HEK293 (cell line): Measurements from ENCODE around the gene RPP38.

Experiments used
- CTCF ChIA-PET: fragments of 350-600 bp; formaldehyde crosslinking; extraction: SDS; loops from one replicate; lab custom pipeline; 2021; ENCODE audit warnings: antibody characterized with exemption; lab: Yijun Ruan, JAX
- POLR2A ChIA-PET: fragments of 300-600 bp; formaldehyde crosslinking; extraction: SDS; loops from one replicate; lab custom pipeline; 2020; ENCODE audit warnings: antibody characterized with exemption, inconsistent platforms; lab: Yijun Ruan, JAX
- H3K27ac ChIP-seq: fragments of 200-500 bp; sonication (Bioruptor generic); 2 replicates; pipeline ENCODE4 v1.5.1; 2014; ENCODE audit warnings: low read depth, low read length, control low read depth, inconsistent platforms; ENCODE audit errors: extremely low read depth
- H3K36me3 ChIP-seq, 2 experiments: fragments of 200-500 bp in 1 of 2; sonication (Bioruptor generic) in 1 of 2; 1 replicate in 1 of 2; 2 replicates in 1 of 2; pipeline ENCODE4 v1.5.1; 2014 to 2017; ENCODE audit warnings: inconsistent platforms in 2 of 2, low read length in 2 of 2; ENCODE audit not compliant: control insufficient read depth in 2 of 2, insufficient read depth in 1 of 2
- H3K4me1 ChIP-seq: fragments of 200-500 bp; sonication (Bioruptor generic); 2 replicates; pipeline ENCODE4 v1.5.1; 2014; ENCODE audit warnings: mild to moderate bottlenecking, low read length, inconsistent platforms; ENCODE audit not compliant: control insufficient read depth, insufficient read depth
- H3K4me3 ChIP-seq: 2 replicates; pipeline ENCODE4 v1.5.1; 2011; ENCODE audit warnings: low read depth, mild to moderate bottlenecking, control low read depth, low read length, moderate library complexity
- H3K9me3 ChIP-seq: fragments of 200-500 bp; sonication (Bioruptor generic); 2 replicates; pipeline ENCODE4 v1.5.1; 2014; ENCODE audit warnings: low read depth, low read length, inconsistent platforms; ENCODE audit not compliant: control insufficient read depth, insufficient read depth
- EGR2 ChIP-seq: fragments of 450-650 bp; formaldehyde crosslinking; IDR thresholded peaks from 2 replicates; pipeline ENCODE4 v1.5.1; 2016; ENCODE audit warnings: low read depth, missing biosample characterization, missing genetic modification characterization
- GFI1B ChIP-seq: fragments of 450-650 bp; formaldehyde crosslinking; IDR thresholded peaks from 2 replicates; pipeline ENCODE4 v1.5.1; 2016; ENCODE audit warnings: missing biosample characterization, missing genetic modification characterization
- GLIS2 ChIP-seq: fragments of 450-650 bp; formaldehyde crosslinking; IDR thresholded peaks from 2 replicates; pipeline ENCODE4 v1.5.1; 2016; ENCODE audit warnings: missing biosample characterization, missing genetic modification characterization
- HOXC10 ChIP-seq: sonication (generic); formaldehyde crosslinking; IDR thresholded peaks from 2 replicates; pipeline ENCODE4 v1.8.1; 2023; ENCODE audit warnings: mild to moderate bottlenecking, missing genetic modification reagents
- HOXD13 ChIP-seq: sonication (generic); formaldehyde crosslinking; IDR thresholded peaks from 2 replicates; pipeline ENCODE4 v1.8.0; 2022; ENCODE audit warnings: missing genetic modification reagents, borderline replicate concordance
- KLF7 ChIP-seq: fragments of 450-650 bp; formaldehyde crosslinking; IDR thresholded peaks from 2 replicates; pipeline ENCODE4 v1.5.1; 2016; ENCODE audit warnings: missing biosample characterization, missing genetic modification characterization, borderline replicate concordance
- MZF1 ChIP-seq: fragments of 450-650 bp; formaldehyde crosslinking; IDR thresholded peaks from 2 replicates; pipeline ENCODE4 v1.5.1; 2017; ENCODE audit warnings: missing biosample characterization, missing genetic modification characterization, borderline replicate concordance
- SETDB1 ChIP-seq: IDR thresholded peaks from one replicate; pipeline ENCODE4 v1.6.1; 2017; ENCODE audit warnings: mild to moderate bottlenecking, low read length, moderate library complexity, mixed read lengths; ENCODE audit not compliant: insufficient read length
- SP7 ChIP-seq: fragments of 450-650 bp; formaldehyde crosslinking; IDR thresholded peaks from 2 replicates; pipeline ENCODE4 v1.5.1; 2016; ENCODE audit warnings: missing biosample characterization, missing genetic modification characterization
- ZNF133 ChIP-seq: fragments of 450-650 bp; formaldehyde crosslinking; IDR thresholded peaks from 2 replicates; pipeline ENCODE4 v1.5.1; 2016; ENCODE audit warnings: missing biosample characterization, missing genetic modification characterization
- ZNF155 ChIP-seq: fragments of 450-650 bp; formaldehyde crosslinking; IDR thresholded peaks from 2 replicates; pipeline ENCODE4 v1.5.1; 2016; ENCODE audit warnings: missing biosample characterization, missing genetic modification characterization
- ZNF184 ChIP-seq: fragments of 450-650 bp; IDR thresholded peaks from 2 replicates; pipeline ENCODE4 v1.5.1; 2018; ENCODE audit warnings: missing biosample characterization, mild to moderate bottlenecking, missing genetic modification characterization
- ZNF223 ChIP-seq: fragments of 450-650 bp; formaldehyde crosslinking; IDR thresholded peaks from 2 replicates; pipeline ENCODE4 v1.5.1; 2016; ENCODE audit warnings: missing biosample characterization, missing genetic modification characterization
- ZNF391 ChIP-seq: fragments of 450-650 bp; formaldehyde crosslinking; IDR thresholded peaks from 2 replicates; pipeline ENCODE4 v1.5.1; 2016; ENCODE audit warnings: low read depth, missing biosample characterization, missing genetic modification characterization, borderline replicate concordance
- ZNF404 ChIP-seq: fragments of 450-650 bp; formaldehyde crosslinking; IDR thresholded peaks from 2 replicates; pipeline ENCODE4 v1.5.1; 2017; ENCODE audit warnings: missing biosample characterization, missing genetic modification characterization
- ZNF510 ChIP-seq: fragments of 450-650 bp; formaldehyde crosslinking; IDR thresholded peaks from 2 replicates; pipeline ENCODE4 v1.5.1; 2018; ENCODE audit warnings: mild to moderate bottlenecking, missing genetic modification characterization, missing biosample characterization; ENCODE audit not compliant: insufficient replicate concordance
- ZNF530 ChIP-seq: fragments of 450-650 bp; formaldehyde crosslinking; IDR thresholded peaks from 2 replicates; pipeline ENCODE4 v1.5.1; 2016; ENCODE audit warnings: low read depth, missing biosample characterization, missing genetic modification characterization
- ZNF544 ChIP-seq: fragments of 450-650 bp; formaldehyde crosslinking; IDR thresholded peaks from 2 replicates; pipeline ENCODE4 v1.5.0; 2017; ENCODE audit warnings: missing biosample characterization, missing genetic modification characterization
- ZNF548 ChIP-seq: fragments of 450-650 bp; formaldehyde crosslinking; IDR thresholded peaks from 2 replicates; pipeline ENCODE4 v1.5.1; 2016; ENCODE audit warnings: missing biosample characterization, missing genetic modification characterization
- ZNF558 ChIP-seq: fragments of 450-650 bp; formaldehyde crosslinking; IDR thresholded peaks from 2 replicates; pipeline ENCODE4 v1.5.1; 2016; ENCODE audit warnings: missing biosample characterization, missing genetic modification characterization
- ZNF585B ChIP-seq: fragments of 450-650 bp; formaldehyde crosslinking; IDR thresholded peaks from 2 replicates; pipeline ENCODE4 v1.5.1; 2016; ENCODE audit warnings: missing biosample characterization, missing genetic modification characterization
- ZNF677 ChIP-seq: fragments of 450-650 bp; IDR thresholded peaks from 2 replicates; pipeline ENCODE4 v1.5.0; 2018; ENCODE audit warnings: missing biosample characterization, mild to moderate bottlenecking, missing genetic modification characterization, moderate library complexity
- ZNF701 ChIP-seq: fragments of 450-650 bp; formaldehyde crosslinking; IDR thresholded peaks from 2 replicates; pipeline ENCODE4 v1.5.1; 2016; ENCODE audit warnings: missing biosample characterization, missing genetic modification characterization
- ZNF785 ChIP-seq: fragments of 450-650 bp; formaldehyde crosslinking; IDR thresholded peaks from 2 replicates; pipeline ENCODE4 v1.5.1; 2016; ENCODE audit warnings: missing biosample characterization, missing genetic modification characterization
- ZNF830 ChIP-seq: fragments of 450-650 bp; IDR thresholded peaks from 2 replicates; pipeline ENCODE4 v1.5.0; 2018; ENCODE audit warnings: missing biosample characterization, missing genetic modification characterization, low read depth, mild to moderate bottlenecking, moderate library complexity
- ZSCAN30 ChIP-seq: fragments of 450-650 bp; IDR thresholded peaks from 2 replicates; pipeline ENCODE4 v1.5.1; 2018; ENCODE audit warnings: missing biosample characterization, mild to moderate bottlenecking, missing genetic modification characterization, moderate library complexity
- TF ChIP-seq, protein P1 (sequence below): fragments of 450-650 bp; formaldehyde crosslinking; IDR thresholded peaks from 2 replicates; pipeline ENCODE4 v1.5.1; 2016; ENCODE audit warnings: missing biosample characterization, missing genetic modification characterization
- TF ChIP-seq, protein P2 (sequence below): fragments of 450-650 bp; formaldehyde crosslinking; IDR thresholded peaks from 2 replicates; pipeline ENCODE4 v1.5.1; 2017; ENCODE audit warnings: missing biosample characterization, missing genetic modification characterization
- TF ChIP-seq, protein P3 (sequence below): fragments of 450-650 bp; formaldehyde crosslinking; IDR thresholded peaks from 2 replicates; pipeline ENCODE4 v1.5.1; 2017; ENCODE audit warnings: missing biosample characterization, missing genetic modification characterization
- TF ChIP-seq, protein P4 (sequence below): fragments of 450-650 bp; formaldehyde crosslinking; optimal IDR thresholded peaks from 2 replicates; pipeline ENCODE3; 2016; ENCODE audit warnings: missing biosample characterization, mild to moderate bottlenecking, missing genetic modification characterization

Gene RPP38

DNA sequence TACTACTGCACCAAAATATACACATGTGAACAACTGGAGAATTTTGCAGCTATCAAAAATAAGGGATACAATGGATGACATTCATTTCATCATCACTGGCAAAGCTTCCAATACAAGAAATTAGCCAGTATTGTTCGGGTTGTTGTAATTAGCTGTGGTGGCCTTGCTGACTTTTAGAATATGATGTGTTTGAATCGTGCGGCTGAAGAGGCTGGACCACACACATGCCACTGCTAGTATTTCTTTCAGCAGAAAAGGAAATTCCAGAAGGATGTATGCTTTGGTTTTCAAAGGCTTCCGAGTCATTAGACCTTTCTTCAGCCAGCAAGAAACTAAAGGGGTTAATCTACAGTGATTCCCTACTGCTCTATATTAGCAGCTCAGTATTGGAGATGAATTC is 16.6 kb downstream of the RPP38 start:
- POLR2A ChIA-PET, result interaction anchor here (0.7 kb wide), 1 partner anchor 55 kb away, joined by 4 read pairs; the partner anchor contains the start of gene NMT2
- CTCF ChIA-PET, result interaction anchor here (0.8 to 1.0 kb wide), 2 partner anchors 8 to 15 kb away, joined by 3 to 4 read pairs; no protein-coding TSS in a partner anchor

DNA sequence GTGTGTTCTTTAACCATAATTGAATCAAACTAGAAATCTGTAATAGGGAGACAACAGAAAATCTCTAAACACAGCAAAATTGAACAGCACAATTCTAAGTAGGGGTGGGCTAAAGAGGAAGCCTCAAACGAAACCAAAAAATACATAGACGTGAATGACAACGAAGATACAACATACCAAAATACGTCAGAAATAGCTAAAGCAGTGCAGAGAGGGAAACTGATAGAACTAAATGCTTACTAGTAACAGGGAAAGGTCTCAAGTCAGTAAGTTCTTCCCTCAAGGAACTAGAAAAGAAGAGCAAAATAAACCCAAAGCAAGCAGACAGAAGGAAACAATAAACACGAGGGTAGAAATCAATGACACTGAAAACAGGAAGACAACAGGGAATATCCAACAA is 19.1 kb downstream of the RPP38 start:
- TF ChIP-seq ZNF677 (tag by site-specific recombination), result no peak
- TF ChIP-seq ZNF133 (tag by site-specific recombination), result peak; percentile 97
- peaks cover 14 to 68% of the 10 kb centered on the region in 2 experiments for H3K36me3 ChIP-seq
- no peaks in the 10 kb centered on the region for H3K9me3 ChIP-seq
- no peaks in the 10 kb centered on the region for H3K4me1 ChIP-seq
- CTCF ChIA-PET, result interaction anchor here (0.9 to 1.2 kb wide), 2 partner anchors 11 to 37 kb away, joined by 3 read pairs; no protein-coding TSS in a partner anchor
- POLR2A ChIA-PET, result no interaction called here
- no peak overlapping the region for H3K27ac ChIP-seq
- no peak overlapping the region for H3K4me3 ChIP-seq

More for the DNA sequence above, 16.6 kb downstream of the RPP38 start:
- no peaks in the 10 kb centered on the region for H3K4me1 ChIP-seq
- no peak overlapping the region for H3K27ac ChIP-seq
- peaks cover 26 to 65% of the 10 kb centered on the region in 2 experiments for H3K36me3 ChIP-seq
- TF ChIP-seq ZNF391 (tag by site-specific recombination), result no peak
- no peak for TF ChIP-seq ZNF155 (tag by site-specific recombination)
- no peak for TF ChIP-seq ZNF830 (tag by site-specific recombination)
- TF ChIP-seq ZNF585B, result no peak
- TF ChIP-seq HOXD13 (CRISPR knock-in tag), result no peak
- no peak for TF ChIP-seq ZNF785 (tag by site-specific recombination)
- no peak for TF ChIP-seq ZNF223 (tag by site-specific recombination)
- no peak overlapping the region for H3K4me3 ChIP-seq
- no peaks in the 10 kb centered on the region for H3K9me3 ChIP-seq

DNA sequence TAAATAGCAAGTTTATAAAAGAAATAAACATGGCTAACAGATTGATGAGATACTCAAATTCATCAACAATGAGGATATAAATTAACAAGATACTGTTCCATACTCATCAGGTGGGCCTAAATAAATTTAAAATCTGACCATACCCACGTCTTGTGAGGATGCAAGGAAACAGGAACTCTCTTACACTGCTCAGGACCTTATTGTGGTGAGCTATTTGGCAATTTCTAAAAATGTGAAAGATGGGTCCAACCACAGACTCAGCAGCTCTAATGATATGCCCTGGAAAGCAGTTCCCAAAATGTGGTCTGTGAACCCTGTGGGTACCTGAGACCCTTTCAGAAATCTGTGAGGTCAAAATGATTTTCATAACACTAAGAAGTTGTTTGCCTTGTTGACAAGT is 21.5 kb downstream of the RPP38 start:
- H3K4me1 ChIP-seq, result no peaks in the 10 kb centered on the region
- H3K36me3 ChIP-seq, result peaks cover 4 to 67% of the 10 kb centered on the region in 2 experiments; a peak in 2 of 3 replicates
- CTCF ChIA-PET, result no interaction called here

GRCh38 chr10:15120523-15120922 is 23.4 kb downstream of the RPP38 start:
- ChIA-PET CTCF (no interaction called here), POLR2A (interaction anchor here (0.6 kb wide), 1 partner anchor 15 kb away, joined by 3 read pairs; no protein-coding TSS in a partner anchor)
- H3K36me3 ChIP-seq, result peaks cover 4 to 73% of the 10 kb centered on the region in 2 experiments; a peak in 2 of 3 replicates
- no peaks in the 10 kb centered on the region for H3K9me3 ChIP-seq
- no peak overlapping the region for H3K4me3 ChIP-seq
- no peaks in the 10 kb centered on the region for H3K4me1 ChIP-seq
- no peak overlapping the region for H3K27ac ChIP-seq
- TF ChIP-seq ZNF404 (tag by site-specific recombination) (no peak), SETDB1 (no peak), ZNF184 (tag by site-specific recombination) (no peak), GFI1B (tag by site-specific recombination) (no peak), ZNF530 (tag by site-specific recombination) (no peak), ZSCAN30 (tag by site-specific recombination) (no peak), ZNF558 (no peak)
- TF ChIP-seq, protein P1, sequence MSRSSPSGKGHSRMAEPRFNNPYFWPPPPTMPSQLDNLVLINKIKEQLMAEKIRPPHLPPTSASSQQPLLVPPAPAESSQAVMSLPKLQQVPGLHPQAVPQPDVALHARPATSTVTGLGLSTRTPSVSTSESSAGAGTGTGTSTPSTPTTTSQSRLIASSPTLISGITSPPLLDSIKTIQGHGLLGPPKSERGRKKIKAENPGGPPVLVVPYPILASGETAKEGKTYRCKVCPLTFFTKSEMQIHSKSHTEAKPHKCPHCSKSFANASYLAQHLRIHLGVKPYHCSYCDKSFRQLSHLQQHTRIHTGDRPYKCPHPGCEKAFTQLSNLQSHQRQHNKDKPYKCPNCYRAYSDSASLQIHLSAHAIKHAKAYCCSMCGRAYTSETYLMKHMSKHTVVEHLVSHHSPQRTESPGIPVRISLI (tag by site-specific recombination), result no peak
- TF ChIP-seq, protein P2, sequence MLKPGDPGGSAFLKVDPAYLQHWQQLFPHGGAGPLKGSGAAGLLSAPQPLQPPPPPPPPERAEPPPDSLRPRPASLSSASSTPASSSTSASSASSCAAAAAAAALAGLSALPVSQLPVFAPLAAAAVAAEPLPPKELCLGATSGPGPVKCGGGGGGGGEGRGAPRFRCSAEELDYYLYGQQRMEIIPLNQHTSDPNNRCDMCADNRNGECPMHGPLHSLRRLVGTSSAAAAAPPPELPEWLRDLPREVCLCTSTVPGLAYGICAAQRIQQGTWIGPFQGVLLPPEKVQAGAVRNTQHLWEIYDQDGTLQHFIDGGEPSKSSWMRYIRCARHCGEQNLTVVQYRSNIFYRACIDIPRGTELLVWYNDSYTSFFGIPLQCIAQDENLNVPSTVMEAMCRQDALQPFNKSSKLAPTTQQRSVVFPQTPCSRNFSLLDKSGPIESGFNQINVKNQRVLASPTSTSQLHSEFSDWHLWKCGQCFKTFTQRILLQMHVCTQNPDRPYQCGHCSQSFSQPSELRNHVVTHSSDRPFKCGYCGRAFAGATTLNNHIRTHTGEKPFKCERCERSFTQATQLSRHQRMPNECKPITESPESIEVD (tag by site-specific recombination), result no peak

More for the DNA sequence above, 21.5 kb downstream of the RPP38 start:
- Histone ChIP-seq H3K4me3 (no peak overlapping the region), H3K27ac (no peak overlapping the region)
- TF ChIP-seq ZNF701 (tag by site-specific recombination) (no peak), SP7 (tag by site-specific recombination) (no peak), ZNF544 (tag by site-specific recombination) (no peak), ZNF548 (tag by site-specific recombination) (no peak), MZF1 (tag by site-specific recombination) (no peak), ZNF510 (tag by site-specific recombination) (no peak), EGR2 (tag by site-specific recombination) (no peak), KLF7 (tag by site-specific recombination) (no peak), GLIS2 (tag by site-specific recombination) (no peak), HOXC10 (no peak)
- TF ChIP-seq, protein P3, sequence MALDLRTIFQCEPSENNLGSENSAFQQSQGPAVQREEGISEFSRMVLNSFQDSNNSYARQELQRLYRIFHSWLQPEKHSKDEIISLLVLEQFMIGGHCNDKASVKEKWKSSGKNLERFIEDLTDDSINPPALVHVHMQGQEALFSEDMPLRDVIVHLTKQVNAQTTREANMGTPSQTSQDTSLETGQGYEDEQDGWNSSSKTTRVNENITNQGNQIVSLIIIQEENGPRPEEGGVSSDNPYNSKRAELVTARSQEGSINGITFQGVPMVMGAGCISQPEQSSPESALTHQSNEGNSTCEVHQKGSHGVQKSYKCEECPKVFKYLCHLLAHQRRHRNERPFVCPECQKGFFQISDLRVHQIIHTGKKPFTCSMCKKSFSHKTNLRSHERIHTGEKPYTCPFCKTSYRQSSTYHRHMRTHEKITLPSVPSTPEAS (tag by site-specific recombination), result no peak
- TF ChIP-seq, protein P4, sequence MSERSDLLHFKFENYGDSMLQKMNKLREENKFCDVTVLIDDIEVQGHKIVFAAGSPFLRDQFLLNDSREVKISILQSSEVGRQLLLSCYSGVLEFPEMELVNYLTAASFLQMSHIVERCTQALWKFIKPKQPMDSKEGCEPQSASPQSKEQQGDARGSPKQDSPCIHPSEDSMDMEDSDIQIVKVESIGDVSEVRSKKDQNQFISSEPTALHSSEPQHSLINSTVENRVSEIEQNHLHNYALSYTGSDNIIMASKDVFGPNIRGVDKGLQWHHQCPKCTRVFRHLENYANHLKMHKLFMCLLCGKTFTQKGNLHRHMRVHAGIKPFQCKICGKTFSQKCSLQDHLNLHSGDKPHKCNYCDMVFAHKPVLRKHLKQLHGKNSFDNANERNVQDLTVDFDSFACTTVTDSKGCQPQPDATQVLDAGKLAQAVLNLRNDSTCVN (tag by site-specific recombination), result no peak
- TF ChIP-seq, all 188 proteins: peak for 0
- H3K9me3 ChIP-seq, result no peaks in the 10 kb centered on the region
- POLR2A ChIA-PET, result no interaction called here
